D721Med (cell line): ENCODE data around the gene RPS2.

ENCODE experiments used
- DNase-seq: peaks from one replicate; pipeline ENCODE4 v3.0.0; 2011; ENCODE audit warnings: low spot score; ENCODE audit not compliant: insufficient read length
- FAIRE-seq: peaks from 2 replicates; lab custom pipeline; 2011; peaks lifted over from hg19 to GRCh38; lab: Jason Lieb, UNC
- TF ChIP-seq, protein P1 (sequence below): IDR thresholded peaks from 2 replicates; pipeline ENCODE4 v1.5.1; 2012; ENCODE audit warnings: mild to moderate bottlenecking, control low read depth; ENCODE audit not compliant: insufficient read depth; ENCODE audit errors: missing control alignments

Gene RPS2

DNA sequence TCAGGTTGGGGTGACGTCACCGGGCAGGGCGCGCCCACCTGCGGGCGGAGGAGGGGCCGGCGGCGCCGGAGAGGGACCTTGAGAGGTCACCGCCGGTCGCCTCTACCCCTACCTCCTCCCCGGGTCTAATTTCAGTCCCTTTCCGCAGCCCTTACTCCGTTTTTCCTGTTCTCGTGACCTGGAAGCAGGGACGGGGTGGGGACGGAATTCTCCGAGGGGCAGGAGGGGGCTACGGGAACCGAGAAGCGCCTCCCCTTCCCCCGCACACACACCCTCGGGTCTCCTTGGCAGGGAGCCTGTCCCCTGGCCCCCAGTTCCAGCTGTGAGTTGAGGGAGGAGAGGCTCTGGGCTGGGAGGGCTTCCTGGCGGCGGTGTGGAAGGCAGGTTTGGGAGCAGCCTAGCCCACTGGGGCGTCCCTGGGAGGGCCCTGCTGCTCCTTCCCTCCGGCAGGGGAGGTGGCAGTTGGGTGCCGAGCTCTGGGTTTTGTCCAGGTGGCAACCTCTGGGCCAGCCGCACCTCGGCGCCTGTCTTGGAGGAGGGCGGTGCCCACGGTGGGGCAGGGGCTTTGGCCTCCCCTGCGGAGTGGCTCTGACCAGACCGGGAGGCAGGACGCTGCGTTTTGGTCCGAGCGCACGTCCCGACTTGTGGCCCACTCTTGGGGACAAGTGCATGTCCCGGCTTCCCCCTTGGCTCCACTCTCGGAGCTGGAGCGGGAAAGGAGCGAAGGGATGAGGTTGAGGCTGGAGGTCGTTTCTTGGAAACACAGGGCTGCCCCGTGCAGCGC is 25.9 kb upstream of the RPS2 start:
- FAIRE-seq (no peak), DNase-seq (peak; percentile 68)
- TF ChIP-seq, protein P1, sequence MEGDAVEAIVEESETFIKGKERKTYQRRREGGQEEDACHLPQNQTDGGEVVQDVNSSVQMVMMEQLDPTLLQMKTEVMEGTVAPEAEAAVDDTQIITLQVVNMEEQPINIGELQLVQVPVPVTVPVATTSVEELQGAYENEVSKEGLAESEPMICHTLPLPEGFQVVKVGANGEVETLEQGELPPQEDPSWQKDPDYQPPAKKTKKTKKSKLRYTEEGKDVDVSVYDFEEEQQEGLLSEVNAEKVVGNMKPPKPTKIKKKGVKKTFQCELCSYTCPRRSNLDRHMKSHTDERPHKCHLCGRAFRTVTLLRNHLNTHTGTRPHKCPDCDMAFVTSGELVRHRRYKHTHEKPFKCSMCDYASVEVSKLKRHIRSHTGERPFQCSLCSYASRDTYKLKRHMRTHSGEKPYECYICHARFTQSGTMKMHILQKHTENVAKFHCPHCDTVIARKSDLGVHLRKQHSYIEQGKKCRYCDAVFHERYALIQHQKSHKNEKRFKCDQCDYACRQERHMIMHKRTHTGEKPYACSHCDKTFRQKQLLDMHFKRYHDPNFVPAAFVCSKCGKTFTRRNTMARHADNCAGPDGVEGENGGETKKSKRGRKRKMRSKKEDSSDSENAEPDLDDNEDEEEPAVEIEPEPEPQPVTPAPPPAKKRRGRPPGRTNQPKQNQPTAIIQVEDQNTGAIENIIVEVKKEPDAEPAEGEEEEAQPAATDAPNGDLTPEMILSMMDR = no peak

DNA sequence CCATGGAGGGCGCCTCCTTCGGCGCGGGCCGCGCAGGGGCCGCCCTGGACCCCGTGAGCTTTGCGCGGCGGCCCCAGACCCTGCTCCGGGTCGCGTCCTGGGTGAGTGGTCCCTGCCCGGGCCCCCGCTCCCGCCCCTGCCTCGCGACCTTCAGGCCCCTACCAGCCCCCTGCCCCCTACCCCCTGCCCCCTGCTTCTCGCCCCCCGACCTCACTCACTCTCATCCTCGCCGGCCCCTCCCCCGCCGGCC is 25.4 kb upstream of the RPS2 start:
- FAIRE-seq (no peak), DNase-seq (no peak)
- TF ChIP-seq, protein P1 = no peak

DNA sequence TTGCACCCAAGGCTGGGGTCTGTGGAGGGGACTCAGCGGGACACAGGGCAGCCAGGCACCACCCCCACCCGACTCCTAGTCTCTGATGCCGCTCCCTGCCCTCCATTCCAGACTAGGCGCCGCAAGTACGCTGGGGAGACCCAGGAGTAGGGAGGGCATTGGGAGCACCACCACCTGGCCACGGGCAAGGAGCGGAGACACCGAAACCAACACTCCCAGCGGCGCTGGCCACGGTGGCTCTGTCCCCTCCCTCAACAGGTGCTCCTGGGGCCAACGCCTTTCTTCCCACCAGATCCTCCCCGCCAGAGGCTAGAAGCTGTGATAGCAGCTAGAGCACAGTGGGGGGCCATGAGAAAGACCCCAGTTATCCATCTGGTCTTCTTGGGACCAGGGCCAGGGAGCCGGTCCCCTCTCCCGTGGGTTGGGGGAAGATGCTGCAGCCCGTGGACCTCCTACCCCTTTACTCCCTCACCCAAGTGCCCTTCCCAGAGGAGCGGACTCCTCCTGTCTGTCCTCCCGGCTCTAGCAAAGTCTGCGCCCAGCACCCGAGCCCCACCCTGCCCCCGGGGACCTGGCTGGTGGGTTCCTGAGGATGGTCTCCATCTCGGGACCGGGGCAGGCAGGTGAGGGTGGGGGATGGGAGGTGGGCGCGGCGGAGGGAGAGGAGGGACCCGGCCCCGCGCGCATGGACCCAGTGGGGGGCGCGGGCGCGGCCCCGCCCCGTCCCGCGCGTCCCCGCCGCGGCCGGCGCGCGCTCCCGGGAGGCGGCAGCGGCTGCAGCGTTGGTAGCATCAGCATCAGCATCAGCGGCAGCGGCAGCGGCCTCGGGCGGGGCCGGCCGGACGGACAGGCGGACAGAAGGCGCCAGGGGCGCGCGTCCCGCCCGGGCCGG is 24.8 kb upstream of the RPS2 start, which contains the start of gene SYNGR3:
SYNGR3 (plus strand) TSS at position 762 of the 892 bp plus-strand sequence. CDS start 133 bp downstream, outside the sequence.
- no peak for FAIRE-seq
- peak; percentile 61 for DNase-seq
- TF ChIP-seq, protein P1 = no peak

DNA sequence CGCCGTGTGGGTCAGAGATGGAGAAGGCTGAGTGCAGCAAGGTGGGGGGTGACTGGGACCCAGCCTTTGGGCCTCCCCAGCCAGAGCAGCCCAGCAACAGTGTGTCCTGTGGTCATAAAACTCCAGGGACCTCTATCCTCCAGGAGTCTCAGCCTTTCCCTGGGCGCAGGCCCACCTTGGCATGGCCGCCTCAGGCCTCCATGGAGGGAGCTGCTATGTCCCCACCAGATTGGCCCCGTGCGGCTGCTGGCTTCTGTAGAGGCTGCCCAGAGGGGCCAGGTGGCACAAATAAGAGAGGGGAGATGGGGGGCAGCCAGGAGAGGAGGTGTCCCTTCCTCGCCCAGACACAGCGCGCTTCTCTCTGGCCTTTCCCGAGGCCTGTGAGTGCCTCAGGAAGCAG is 22.6 kb upstream of the RPS2 start:
- no peak for DNase-seq
- FAIRE-seq = no peak

DNA sequence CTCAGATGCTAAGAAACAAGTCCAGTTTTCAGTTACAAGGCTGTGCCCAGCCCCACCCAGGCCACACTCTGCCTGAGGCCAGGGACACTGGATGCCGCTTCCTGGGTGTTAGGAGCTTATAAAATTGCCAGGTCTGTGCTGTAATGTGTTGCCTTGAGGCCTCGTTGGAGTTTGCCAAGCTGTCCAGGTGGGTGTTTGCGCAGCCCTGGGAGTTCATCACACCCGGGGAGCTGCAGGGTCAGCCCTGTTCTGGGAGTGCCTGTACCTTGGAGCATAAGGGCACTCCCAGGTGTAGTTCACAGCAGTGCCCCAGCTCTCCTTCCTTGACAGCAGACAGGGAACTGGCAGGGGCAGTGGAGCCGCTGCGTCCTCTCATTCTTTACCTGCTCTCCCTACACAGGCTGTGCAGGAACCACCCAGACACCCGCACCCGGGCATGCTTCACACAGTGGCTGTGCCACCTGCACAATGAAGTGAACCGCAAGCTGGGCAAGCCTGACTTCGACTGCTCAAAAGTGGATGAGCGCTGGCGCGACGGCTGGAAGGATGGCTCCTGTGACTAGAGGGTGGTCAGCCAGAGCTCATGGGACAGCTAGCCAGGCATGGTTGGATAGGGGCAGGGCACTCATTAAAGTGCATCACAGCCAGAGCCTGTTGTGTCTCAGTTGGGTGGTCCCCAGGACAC is 21.0 kb upstream of the RPS2 start:
- DNase-seq = no peak
- no peak for FAIRE-seq
- TF ChIP-seq, protein P1 = no peak

More for the DNA sequence above, 22.6 kb upstream of the RPS2 start:
- TF ChIP-seq, protein P1 = no peak

DNA sequence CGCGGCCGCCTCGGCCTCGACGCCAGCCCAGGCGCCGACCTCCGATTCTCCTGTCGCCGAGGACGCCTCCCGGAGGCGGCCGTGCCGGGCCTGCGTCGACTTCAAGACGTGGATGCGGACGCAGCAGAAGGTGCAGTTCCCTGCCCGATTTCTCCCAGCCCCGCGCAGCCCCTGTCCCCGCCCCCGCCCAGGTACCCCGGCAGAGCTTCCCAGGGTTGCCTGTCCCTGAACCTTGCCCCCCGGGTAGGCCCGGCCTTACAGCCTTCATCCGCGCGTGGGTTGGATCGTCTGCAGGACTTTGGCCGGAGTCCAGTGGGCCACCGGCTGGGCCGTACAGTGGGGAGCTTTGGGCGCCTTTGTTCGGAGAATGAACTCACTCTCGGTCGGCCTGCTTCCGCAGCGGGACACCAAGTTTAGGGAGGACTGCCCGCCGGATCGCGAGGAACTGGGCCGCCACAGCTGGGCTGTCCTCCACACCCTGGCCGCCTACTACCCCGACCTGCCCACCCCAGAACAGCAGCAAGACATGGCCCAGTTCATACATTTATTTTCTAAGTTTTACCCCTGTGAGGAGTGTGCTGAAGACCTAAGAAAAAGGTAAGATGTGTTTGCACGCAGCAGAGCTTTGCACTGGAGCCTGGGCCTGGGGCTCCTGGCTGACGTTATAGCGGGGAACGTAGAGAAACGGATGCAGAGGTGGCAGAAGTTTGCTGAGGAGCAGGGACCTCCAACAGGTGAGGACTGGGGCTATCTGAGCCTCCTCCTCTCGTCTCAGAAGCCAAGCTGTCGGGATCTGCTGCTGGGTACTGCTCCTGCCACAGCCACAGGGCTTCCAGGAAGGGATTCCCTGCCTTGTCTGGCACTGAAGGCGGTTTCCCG is 20.0 kb upstream of the RPS2 start:
- no peak for DNase-seq
- no peak for FAIRE-seq
- TF ChIP-seq, protein P1 = no peak
